Activated effector memory CD4-positive, alpha-beta T cell treated with Interleukin-2 at 50 U/mL for 16 hours (primary cell): Measurements from ENCODE around the gene DIP2A.

Source experiments
- DNase-seq: peaks from one replicate; pipeline ENCODE4 v3.0.0-alpha.2; 2020

Gene DIP2A

DNA sequence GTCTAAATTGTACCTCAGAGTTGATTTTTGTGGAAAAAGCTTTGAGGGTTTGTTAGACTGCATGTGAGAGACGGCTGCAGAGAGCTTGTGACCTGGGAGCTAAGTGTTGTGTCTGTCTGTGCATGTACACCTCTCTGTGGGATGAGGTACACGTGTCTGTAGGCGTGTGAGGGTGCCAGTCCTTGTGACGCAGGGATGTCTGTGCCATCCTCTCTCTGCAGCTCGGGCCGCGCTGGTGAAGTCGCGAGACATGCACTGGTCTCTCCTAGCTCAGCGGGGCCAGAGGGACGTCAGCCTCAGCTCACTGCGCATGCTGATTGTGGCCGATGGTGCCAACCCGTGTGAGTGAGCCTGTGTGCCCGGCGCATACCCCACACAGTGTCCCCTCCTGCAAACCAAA, 79.6 kb downstream of the DIP2A start:
- DNase-seq, result no peak

DNA sequence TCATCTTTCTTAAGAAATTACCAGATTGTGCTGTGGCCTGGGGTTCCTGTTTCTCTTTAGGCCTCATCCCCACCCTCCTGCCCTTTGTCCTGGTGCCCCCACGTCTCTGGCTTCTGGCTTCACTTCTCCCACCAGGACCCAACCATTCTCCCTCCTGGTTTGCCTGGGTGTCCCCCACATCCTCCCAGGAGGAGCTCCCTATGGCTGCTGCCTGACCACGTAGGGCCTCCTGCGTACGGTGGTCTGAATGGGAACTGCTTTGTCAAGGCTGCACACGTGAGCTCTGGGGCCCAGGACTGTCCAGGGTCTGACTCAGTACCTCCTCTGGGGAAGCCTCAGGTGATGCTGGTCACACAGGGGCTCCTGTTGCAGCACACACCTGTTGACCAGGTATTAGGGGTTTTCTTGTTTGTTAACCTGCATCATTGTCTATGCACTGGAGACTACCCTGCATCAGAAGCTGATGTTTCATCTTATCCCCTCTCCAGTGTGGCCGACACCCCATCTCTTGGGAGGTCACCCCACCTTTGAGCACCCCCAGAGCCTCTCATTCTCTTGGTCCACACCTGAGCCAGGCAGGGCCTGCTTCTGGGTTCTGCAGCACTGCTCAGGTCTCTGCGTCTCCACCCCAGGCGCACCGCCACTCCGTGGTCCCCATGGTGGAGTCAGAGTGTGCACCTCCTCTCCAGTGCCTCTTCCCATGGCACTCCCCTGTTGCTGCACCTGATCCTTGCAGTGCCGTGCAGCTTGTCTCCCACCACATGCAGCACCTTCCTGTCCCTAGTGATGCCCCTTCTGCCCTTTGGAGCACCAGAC, 80.4 kb downstream of the DIP2A start:
- no peak for DNase-seq

DNA sequence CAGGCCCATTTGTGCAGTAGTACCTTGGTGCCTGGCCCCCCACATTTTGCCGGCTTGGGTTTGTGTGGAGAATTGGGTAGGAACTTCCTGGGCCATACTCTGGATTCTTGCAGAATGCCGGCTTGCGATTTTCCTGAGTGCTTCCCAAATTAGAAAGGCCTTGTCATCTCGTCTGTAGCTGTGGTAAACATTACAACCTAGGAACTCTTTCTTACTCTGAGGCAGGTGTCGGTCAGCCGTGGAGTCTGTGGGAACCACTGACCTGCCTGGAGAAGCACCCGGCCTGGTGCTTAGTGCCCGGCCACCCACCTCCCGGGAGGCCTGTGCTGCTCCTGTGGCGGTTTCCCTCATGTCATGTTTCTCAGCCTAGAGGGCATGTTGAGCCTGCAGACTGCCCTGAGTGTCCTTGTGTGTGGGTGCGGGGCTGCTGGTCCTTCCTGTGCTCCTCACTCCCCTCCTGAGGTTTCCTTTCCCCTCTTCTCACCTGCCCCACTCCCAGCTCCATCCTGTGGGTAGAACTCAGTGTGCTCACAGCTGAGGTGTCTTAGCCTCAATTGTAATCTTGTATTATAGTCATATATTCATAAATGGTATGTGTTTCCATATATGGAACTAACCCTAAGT, 81.5 kb downstream of the DIP2A start:
- DNase-seq, result peak; percentile 19

DNA sequence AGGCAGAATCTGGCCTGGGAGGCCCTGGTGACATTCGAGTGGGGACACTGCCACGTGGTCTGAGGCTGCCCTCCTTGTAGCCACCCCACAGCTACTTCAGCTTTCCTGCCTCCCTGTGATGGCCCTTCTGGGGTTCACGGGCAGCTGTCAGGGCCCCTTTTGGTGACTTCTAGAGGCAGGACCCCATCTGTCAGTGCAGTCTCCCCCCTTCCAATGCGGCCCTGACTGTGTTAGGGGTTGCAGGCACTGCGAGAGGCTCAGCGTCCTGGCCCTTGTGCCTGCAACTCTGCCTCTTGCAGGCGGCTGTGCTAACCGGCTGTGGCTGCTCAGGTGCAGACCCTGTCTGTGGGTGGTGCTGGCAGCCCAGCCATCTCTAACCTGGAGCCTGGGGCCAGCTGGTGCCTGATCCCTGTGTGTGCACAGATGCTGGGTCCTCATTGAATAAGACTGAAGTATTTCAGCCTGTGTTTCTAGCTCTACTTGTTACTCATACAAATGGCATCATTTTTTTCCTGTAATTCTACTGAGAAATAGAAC, 84.0 kb downstream of the DIP2A start:
- no peak for DNase-seq

DNA sequence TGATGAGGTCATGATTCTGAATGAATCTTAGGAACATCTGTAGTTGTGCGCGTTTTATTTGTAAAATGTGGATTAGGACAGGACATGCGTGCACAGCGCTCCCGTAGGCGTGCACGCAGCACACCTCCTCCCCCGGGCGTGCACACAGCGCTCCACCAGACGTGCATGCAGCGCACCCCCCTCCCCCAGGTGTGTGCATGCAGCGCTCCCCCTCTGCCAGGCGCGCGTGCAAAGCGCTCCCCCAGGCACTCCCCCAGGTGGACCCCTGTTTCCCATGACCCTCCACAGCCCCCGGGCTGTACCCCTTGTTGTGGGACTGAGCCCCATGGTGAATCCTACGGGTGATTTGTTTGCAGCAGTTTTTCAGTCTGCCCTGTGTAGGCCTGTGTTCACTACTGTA, 84.6 kb downstream of the DIP2A start:
- no peak for DNase-seq

DNA sequence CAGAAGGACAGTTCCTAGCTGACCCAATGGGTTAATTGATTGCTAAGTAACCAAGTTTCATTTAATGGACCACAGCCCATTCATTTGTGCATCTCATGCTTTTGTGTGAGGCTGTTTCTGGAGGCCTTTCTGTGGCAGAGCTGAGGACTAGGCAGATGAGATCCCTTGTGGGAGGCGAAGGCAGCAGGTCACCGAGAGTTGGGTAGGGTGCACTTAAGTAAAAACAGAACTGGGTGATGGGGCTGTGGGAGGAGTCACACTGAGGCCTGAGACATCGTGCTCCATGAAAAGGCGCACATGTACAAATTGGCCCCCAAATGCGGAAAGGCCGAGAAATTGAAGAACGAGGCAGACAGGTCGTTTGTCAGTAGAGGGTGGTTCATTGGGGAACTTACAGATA, 85.3 kb downstream of the DIP2A start:
- DNase-seq, result no peak

DNA sequence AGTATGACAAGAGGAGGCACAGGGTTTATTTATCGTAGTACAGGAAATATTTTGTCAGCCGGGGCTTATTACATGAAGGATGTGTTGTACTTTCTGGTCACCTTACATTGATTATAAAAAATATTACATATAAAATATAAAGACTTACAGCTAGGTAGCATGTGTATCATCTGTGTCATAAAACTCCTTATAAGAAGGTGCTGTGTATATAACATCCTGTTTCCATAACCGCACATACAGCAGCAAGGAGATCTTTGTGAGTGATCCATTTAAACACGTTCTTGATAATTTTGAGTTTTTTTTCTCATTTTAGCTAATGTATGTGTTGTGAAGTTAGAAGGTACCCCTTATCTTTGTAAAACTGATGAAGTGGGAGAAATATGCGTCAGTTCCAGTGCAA, 86.1 kb downstream of the DIP2A start:
- DNase-seq, result no peak

DNA sequence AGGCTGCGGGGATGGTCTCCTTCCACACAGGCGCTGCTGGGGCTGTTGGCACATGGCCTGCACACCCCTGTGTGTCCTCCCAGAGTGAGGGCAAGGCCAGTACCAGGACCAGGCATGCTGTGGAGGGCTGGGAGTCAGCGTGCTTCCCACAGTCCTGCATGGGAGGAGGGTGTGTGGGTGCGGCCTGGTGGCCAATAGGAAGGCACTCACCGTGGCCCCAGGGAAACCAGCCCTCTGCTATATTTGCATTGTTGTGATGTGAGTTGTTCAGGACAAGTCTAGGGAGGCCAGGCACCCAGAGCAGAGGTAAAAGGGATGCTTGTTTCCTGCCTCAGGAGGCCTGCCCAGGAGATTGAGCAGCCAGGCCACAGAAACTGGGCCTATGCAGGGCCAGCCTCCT, 86.7 kb downstream of the DIP2A start:
- no peak for DNase-seq

DNA sequence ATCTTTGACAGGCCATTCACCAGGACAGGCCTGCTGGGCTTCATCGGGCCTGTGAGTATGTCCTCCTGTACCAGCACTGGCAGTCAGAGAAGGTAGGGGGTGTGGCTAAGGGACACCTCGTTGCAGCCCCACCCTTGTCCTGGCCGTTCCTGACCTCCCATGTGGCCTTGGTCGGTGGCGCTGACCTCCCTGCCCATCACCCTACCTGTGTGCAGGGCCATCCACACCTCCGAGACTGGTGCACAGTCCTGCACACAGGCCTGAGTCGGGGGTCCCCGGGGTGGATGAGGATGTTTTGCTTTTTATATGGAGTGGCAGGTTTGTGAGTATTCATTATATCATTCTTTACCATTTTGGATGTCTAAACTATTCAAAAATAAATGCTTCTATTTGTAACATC, 87.2 kb downstream of the DIP2A start:
- DNase-seq, result no peak

DNA sequence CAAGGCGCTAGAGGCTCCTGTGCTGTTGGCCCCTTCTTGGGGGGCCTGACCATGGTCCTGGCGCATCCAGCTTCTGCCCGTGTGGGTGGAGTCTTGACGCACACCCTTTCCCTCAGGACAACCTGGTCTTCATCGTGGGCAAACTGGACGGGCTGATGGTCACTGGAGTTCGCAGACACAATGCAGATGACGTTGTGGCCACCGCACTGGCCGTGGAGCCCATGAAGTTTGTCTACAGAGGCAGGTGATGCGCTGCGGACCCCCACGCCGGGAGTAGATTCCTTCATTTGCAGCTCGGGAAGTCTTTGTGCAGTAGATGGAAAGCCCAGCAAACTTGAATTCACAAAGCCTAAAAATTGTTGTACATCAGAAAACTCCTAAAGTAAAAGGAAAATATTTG, 88.1 kb downstream of the DIP2A start:
- no peak for DNase-seq

DNA sequence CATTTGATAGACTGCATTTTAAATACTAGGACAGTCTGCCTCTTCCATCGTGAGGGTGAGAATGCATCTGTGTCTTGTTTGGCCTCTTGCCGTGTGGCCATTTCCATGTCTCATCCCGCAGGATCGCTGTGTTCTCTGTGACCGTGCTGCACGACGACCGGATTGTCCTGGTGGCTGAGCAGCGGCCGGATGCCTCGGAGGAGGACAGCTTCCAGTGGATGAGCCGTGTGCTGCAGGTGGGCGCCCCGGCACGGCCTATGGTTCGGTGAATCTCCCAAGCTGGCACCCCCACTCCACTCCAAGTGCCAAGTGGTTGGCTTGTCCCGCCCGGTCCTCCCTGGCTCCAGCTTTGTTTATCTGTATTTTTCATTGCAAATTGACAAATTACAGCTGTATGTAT, 91.0 kb downstream of the DIP2A start:
- no peak for DNase-seq

DNA sequence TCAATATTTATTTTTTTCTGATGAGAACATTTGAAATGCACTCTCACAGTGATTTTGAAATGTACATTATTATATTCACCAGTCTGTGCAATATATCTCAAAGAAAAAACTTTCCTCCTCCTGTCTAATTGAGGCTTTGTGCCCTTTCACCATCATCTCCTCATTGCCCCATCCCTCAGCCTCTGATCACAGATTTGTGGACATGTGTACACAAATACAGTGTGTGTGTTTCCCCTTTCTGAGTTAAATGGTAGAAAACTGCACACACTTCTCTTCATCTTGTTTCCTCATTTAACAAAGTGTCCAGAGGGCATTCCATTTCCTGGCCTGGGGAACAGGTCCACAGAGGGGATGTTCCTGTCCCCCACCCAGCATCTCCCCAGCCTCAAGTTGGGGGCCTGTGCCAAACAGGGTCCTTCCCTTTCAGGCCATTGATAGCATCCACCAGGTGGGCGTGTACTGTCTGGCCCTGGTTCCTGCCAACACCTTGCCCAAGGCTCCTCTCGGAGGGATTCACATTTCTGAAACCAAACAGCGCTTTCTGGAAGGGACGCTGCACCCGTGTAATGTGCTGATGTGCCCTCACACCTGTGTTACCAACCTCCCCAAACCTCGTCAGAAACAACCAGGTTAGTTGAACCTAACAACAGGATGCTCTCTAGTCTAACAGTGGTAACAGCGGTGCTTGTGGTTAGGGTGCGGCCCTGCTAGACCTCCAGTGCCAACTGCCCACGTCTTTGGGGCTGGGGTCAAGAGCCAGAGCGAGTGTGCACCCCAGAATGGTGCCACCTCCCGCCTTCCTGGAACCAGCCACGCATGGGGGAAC, 91.6 kb downstream of the DIP2A start:
- DNase-seq, result peak; percentile 63

DNA sequence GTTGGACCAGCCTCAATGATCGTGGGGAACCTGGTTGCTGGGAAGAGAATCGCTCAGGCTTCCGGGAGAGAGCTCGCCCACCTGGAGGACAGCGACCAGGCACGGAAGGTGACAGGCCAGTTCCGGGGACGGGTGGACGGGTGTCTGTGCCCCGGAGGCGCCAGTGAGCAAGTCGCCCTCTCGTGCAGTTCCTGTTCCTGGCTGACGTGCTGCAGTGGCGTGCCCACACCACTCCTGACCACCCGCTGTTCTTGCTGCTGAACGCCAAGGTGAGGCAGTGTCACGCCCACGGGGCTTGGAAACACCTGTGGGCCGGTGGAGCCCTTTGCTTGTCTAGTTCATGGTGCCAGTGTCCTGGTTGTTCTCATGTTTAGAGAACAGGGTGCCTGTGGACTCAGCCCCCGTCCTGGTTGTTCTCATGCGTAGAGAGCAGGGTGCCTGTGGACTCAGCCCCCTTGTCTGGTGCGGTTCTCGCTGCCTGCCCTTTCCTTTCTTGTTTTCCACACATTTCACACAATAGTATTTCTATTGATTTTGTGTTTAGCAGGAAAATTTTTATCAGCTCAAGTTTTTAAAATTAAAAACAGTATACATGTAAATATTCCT, 93.0 kb downstream of the DIP2A start:
- DNase-seq, result peak; percentile 21

DNA sequence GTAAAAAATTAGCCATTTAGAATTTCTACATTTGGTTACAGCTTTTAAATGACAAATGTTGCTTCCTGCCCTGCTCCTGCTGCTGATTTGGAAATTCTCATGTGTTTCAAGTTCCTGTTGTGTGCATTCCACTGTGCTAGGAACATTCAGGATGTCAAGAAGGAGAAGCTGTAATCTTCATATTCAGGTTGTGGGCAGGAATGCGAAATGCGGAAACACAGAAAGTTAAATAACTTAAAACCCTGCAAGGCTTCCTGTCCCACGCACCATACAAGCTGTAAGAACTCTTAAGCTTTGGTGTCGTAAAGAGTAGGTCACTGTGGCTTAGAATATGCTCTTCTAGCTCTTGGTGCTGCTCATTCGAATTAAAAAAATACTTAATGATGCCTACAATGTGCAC, 93.6 kb downstream of the DIP2A start:
- DNase-seq, result no peak

DNA sequence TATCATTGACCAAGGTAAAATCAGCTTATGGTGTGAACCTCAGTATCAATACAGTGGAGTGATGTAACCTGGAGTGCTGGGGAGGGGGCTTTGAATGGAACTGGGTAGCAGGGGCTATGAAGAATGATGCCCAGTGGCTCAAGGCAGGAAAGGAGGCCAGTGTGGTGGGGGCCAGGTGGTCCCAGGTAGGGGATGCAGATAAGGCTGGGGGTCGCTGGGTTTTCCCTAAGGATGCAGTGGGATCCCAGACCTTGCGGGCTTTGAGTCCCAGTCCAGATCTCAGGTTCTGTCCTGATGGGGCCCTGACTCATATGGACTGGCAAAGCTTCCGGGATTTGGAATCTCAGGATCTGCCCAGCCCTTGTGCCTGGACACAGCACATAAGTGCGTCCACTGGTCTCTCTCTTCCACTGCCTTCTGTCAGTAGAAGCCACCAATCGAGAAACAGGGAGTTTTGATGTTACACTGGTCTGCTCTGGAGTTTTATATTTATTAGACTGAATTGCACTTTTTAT, 94.2 kb downstream of the DIP2A start:
- no peak for DNase-seq

DNA sequence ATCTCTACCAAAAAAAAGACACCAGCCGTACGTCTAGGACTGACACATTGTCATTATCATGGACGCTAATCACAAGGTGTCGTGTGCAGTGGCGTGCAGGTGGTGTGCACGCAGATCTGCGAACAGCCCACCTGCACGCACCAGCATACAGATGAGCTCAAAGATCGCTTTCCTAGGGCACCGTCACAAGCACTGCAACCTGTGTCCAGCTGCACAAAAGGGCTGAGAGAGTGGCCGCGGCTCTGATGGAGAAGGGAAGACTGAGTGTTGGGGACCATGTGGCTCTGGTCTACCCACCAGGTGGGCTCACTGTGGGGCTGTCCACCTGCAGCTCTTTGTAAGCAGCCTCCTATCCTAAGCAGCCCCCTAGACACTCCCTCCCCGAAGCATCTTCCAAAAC, 95.3 kb downstream of the DIP2A start:
- DNase-seq, result no peak

DNA sequence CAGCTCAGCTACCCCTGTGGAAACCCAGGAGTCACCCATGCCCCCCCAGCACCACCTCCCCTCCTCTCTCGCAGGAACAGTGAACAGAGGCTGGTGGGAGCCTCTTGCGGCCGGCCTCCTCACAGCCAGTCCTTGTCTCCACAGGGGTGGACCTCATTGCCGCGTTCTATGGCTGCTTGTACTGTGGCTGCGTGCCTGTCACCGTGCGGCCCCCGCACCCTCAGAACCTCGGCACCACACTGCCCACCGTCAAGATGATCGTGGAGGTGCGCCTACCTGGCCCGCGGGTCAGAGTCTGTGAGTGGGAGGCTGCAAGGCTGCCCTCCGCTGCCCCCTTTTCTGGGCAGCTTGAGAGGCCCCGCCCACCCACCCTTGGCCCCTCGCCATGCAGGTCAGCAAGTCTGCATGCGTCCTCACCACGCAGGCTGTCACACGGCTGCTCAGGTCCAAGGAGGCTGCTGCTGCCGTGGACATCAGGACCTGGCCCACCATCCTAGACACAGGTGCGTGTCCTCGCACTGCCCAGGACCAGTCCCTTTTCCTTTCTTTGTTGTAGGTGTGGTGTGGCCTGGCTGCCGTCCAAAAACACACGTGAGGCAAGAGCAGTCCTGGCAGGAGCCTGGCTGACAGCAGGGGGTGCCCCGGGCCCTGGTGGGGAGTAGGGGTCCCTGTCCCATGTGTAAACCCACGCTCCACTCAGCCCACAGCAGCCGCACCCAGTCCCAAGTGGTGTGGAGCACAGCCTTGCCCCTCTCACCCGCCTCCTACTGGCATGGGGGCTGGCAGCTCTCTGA, 95.9 kb downstream of the DIP2A start:
- DNase-seq, result no peak

DNA sequence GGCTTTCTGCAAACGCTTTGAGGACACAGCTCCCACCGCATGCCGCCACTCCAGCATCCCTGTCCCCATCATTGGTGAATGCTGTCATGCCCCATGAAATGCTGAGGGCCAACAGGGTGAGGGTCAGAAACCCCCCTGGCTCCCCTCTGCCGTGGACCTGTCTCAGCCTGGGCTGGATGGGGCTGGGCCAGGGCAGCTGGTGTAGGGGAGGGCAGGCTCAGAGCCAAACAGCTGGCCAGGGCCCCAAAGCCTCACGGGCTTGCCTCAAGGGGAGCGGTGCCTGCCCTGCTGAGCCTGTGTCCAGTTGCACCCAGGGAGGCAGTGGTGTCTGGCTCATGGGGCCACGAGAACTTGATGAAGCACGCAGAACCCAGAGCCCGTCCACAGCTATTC, 96.5 kb downstream of the DIP2A start:
- no peak for DNase-seq

DNA sequence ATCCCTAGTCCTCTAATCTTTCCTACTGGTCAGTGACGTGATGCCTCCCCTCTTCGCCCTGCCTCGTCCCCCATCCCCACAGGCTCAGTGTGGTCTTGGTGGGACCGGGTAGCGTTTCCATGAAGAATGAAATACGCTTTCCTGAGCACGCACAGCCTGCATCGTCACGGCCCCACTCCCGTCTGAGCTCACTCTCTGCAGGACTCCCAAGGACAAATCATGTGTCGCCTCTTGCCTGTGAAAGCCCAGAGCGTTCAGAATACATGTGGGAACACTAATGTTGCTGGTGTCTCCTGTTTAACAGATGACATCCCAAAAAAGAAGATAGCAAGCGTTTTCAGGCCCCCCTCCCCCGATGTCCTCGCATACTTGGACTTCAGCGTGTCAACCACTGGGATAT, 97.0 kb downstream of the DIP2A start:
- DNase-seq, result no peak

DNA sequence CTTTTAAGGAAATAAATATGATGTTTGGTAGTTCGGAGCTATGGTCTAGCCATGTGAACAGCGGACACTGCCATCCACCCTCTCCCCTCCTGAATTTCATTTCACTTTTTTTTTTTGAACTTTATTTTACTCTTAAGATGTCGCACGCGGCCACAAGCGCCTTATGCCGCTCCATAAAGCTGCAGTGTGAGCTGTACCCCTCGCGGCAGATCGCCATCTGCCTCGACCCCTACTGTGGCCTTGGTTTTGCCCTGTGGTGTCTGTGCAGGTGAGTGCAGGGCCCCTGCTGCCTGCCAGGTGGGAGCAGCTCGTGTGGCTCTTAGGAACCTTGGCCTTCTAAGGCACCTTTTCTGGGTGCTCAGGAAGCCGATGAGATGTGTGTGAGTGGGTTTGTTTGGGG, 98.1 kb downstream of the DIP2A start:
- no peak for DNase-seq

DNA sequence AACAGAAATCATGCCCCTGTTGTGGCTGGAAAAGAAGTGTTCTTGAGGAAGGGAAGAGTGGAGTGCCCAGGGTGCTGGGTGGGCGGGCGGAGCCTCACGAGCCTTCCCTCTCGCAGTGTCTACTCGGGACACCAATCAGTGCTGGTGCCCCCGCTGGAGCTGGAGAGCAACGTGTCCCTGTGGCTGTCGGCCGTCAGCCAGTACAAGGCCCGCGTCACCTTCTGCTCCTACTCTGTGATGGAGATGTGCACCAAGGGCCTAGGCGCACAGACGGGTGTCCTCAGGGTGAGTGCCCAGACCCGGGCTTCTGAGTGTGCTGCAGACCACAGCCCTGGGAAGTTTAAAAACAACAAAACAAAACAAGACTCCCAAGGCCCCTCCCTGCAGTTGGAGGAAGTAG, 98.8 kb downstream of the DIP2A start:
- DNase-seq, result no peak

DNA sequence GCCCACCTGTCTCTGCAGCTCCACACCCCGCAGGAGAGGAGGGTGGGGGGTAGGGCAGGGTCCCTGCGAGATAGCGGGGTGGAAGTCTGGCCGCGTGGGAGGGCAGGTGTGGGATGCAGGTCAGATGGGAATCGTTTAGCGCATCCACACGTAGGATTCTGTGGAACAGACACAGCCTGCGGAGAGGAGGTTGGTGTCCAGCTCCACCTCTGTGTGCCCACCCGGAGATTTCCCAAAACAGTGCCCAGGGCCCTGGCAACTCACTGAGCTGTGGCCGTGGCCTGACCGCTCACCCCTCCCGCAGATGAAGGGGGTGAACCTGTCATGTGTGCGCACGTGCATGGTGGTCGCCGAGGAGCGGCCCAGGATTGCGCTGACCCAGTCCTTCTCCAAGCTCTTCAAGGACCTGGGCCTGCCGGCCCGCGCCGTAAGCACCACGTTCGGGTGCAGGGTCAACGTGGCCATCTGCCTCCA, 99.3 kb downstream of the DIP2A start:
- DNase-seq, result no peak
